Colonic mucosa (tissue), 4 donors: ENCODE measurements around the gene GINS2. TPM values are rescaled to one million over a fixed set of nuclear protein-coding genes. Genes with fewer than 3 reads are reported as not detected.
A peak's percentile ranks its signal among the peaks of the same experiment; 100 is the strongest.

ENCODE experiments used
- DNase-seq: peaks from one replicate; pipeline ENCODE4 v3.0.0-alpha.2; 2020
- H3K27ac ChIP-seq: fragments of 200-600 bp; one replicate; pipeline ENCODE4 v1.8.0; 2021
- H3K27me3 ChIP-seq: fragments of 200-600 bp; one replicate; pipeline ENCODE4 v1.8.0; 2021
- H3K36me3 ChIP-seq: fragments of 200-600 bp; one replicate; pipeline ENCODE4 v1.8.0; 2021
- H3K4me1 ChIP-seq: fragments of 200-600 bp; one replicate; pipeline ENCODE4 v1.8.0; 2021; ENCODE audit warnings: mild to moderate bottlenecking
- H3K4me3 ChIP-seq: fragments of 200-600 bp; one replicate; pipeline ENCODE4 v1.8.0; 2021
- H3K9ac ChIP-seq, 2 donors: one replicate each; pipeline ENCODE4 v1.7.0; 2013; ENCODE audit warnings: control low read depth in 2 of 2, low read depth in 2 of 2, low read length in 2 of 2
- H3K9me3 ChIP-seq: fragments of 200-600 bp; one replicate; pipeline ENCODE4 v1.8.0; 2021
- CTCF ChIP-seq: fragments of 200-600 bp; IDR thresholded peaks from one replicate; pipeline ENCODE4 v1.8.0; 2022; ENCODE audit warnings: antibody characterized with exemption, mild to moderate bottlenecking
- intact Hi-C: fragments of 100-400 bp; cut with DNase I; formaldehyde crosslinking; loops from one replicate; pipeline ENCODE4 v1.14.1; 2022
- total RNA-seq, 2 donors: library from RNA; stranded (reverse); fragmentation: NEBNext Ultra II Directional in 1 of 2; extraction: Animal tissue kit (Norgen Biotek cat#: 25700) in 1 of 2; gene quantifications; one replicate each; pipeline ENCODE4 v1.2.1, GENCODE V29; 2021
- donor health status: healthy.
- donor health status: DM: no; HTN: no; CAD: no.
- donor health status: DM: no; HTN: no; CAD: no.

GINS2 gene
- total RNA-seq, 2 donors from 2014 or later = 6.1 to 39.9 TPM

GRCh38 chr16:85677383-85677967, 11.3 kb downstream of the GINS2 start:
- H3K9me3 ChIP-seq = no peaks in the 10 kb centered on the region
- peaks cover 5% of the 10 kb centered on the region for H3K36me3 ChIP-seq
- H3K27me3 ChIP-seq = no peaks in the 10 kb centered on the region
- intact Hi-C loops = loop anchor here (5.0 kb wide), 1 partner anchor 40 kb away; no protein-coding TSS in a partner anchor
- TF ChIP-seq CTCF = no peak
- DNase-seq = no peak
- no peak overlapping the region for H3K27ac ChIP-seq
- no peak overlapping the region for H3K4me3 ChIP-seq
- peaks cover 6% of the 10 kb centered on the region for H3K4me1 ChIP-seq
- no peak overlapping the region for H3K9ac ChIP-seq

- peaks cover 5% of the 10 kb centered on the region for H3K4me1 ChIP-seq
- H3K27me3 ChIP-seq = no peaks in the 10 kb centered on the region
- H3K4me3 ChIP-seq = no peak overlapping the region
- intact Hi-C loops = loop anchor here (5.0 kb wide), 1 partner anchor 41 kb away; no protein-coding TSS in a partner anchor
- TF ChIP-seq CTCF = no peak
- no peak overlapping the region for H3K9ac ChIP-seq
- peaks cover 5% of the 10 kb centered on the region for H3K36me3 ChIP-seq
- DNase-seq = no peak
- no peak overlapping the region for H3K27ac ChIP-seq
- H3K9me3 ChIP-seq = no peaks in the 10 kb centered on the region
Observed at GRCh38 chr16:85676466-85676865, 12.3 kb downstream of the GINS2 start.

- DNase-seq = no peak
- H3K4me3 ChIP-seq = no peak overlapping the region
- intact Hi-C loops = loop anchor here (5.0 kb wide), 1 partner anchor 42 kb away; no protein-coding TSS in a partner anchor
- H3K9ac ChIP-seq = no peak overlapping the region
- no peaks in the 10 kb centered on the region for H3K27me3 ChIP-seq
- no peak for TF ChIP-seq CTCF
- H3K36me3 ChIP-seq = peaks cover 5% of the 10 kb centered on the region
- no peak overlapping the region for H3K27ac ChIP-seq
- H3K9me3 ChIP-seq = no peaks in the 10 kb centered on the region
- H3K4me1 ChIP-seq = no peaks in the 10 kb centered on the region
Observed at GRCh38 chr16:85675251-85675874, 13.4 kb downstream of the GINS2 start.

GRCh38 chr16:85674828-85675227, 13.9 kb downstream of the GINS2 start:
- no peak for DNase-seq
- TF ChIP-seq CTCF = no peak
- intact Hi-C loops = loop anchor here (5.0 kb wide), 1 partner anchor 42 kb away; no protein-coding TSS in a partner anchor
- H3K4me3 ChIP-seq = no peak overlapping the region
- H3K4me1 ChIP-seq = no peaks in the 10 kb centered on the region
- no peak overlapping the region for H3K9ac ChIP-seq
- H3K36me3 ChIP-seq = peaks cover 5% of the 10 kb centered on the region
- no peaks in the 10 kb centered on the region for H3K9me3 ChIP-seq
- H3K27ac ChIP-seq = peak overlapping the region; percentile 2
- H3K27me3 ChIP-seq = no peaks in the 10 kb centered on the region

GRCh38 chr16:85674418-85674755, 14.4 kb downstream of the GINS2 start:
- intact Hi-C loops = no loop called here
- no peaks in the 10 kb centered on the region for H3K9me3 ChIP-seq
- H3K9ac ChIP-seq = no peak overlapping the region
- H3K36me3 ChIP-seq = peaks cover 5% of the 10 kb centered on the region
- no peak for TF ChIP-seq CTCF
- no peak overlapping the region for H3K4me3 ChIP-seq
- no peaks in the 10 kb centered on the region for H3K4me1 ChIP-seq
- DNase-seq = no peak
- peak overlapping the region; percentile 2 for H3K27ac ChIP-seq
- no peaks in the 10 kb centered on the region for H3K27me3 ChIP-seq
